ENCODE measurements around the gene IGBP1.
"Not testable (repeated sequence)": the region's sequence is repeated elsewhere in the genome, so short reads cannot be mapped to it uniquely, and the experiment has no call there.

Gene IGBP1

GRCh38 chrX:70168238-70169188, 35.3 kb downstream of the IGBP1 start:
- DNase-seq (ENCODE audit: low spot score) = no peak

GRCh38 chrX:70169281-70169680, 36.0 kb downstream of the IGBP1 start:
- DNase-seq (ENCODE audit: low spot score) = no peak

- no peak for DNase-seq (ENCODE audit: low spot score)
These were observed 38.4 kb downstream of the IGBP1 start for GRCh38 chrX:70171624-70172023.

GRCh38 chrX:70172221-70172620, 39.0 kb downstream of the IGBP1 start:
- no peak for DNase-seq (ENCODE audit: low spot score)

GRCh38 chrX:70172964-70173363, 39.7 kb downstream of the IGBP1 start:
- DNase-seq (ENCODE audit: low spot score) = no peak

- DNase-seq (ENCODE audit: low spot score) = no peak
These were observed 41.5 kb downstream of the IGBP1 start for GRCh38 chrX:70174754-70175153.

GRCh38 chrX:70175338-70175737, 42.1 kb downstream of the IGBP1 start:
- no peak for DNase-seq (ENCODE audit: low spot score)

- no peak for DNase-seq (ENCODE audit: low spot score)
These were observed 43.8 kb downstream of the IGBP1 start, which contains the start of gene DGAT2L6 for GRCh38 chrX:70176938-70177533. DGAT2L6 (plus strand) TSS chrX:70177483; CDS start chrX:70177583, 100 bp downstream.

- no peak for DNase-seq (ENCODE audit: low spot score)
These were observed 49.8 kb downstream of the IGBP1 start for GRCh38 chrX:70183091-70183490.

- DNase-seq (ENCODE audit: low spot score) = no peak
These were observed 57.0 kb downstream of the IGBP1 start for GRCh38 chrX:70190225-70190624.

GRCh38 chrX:70196961-70197720, 63.9 kb downstream of the IGBP1 start:
- DNase-seq (ENCODE audit: low spot score) = peak; percentile 52

- DNase-seq (ENCODE audit: low spot score) = no peak
These were observed 68.5 kb downstream of the IGBP1 start for GRCh38 chrX:70201732-70202131.

- no peak for DNase-seq (ENCODE audit: low spot score)
These were observed 75.2 kb downstream of the IGBP1 start for GRCh38 chrX:70208479-70208878.

GRCh38 chrX:70209570-70209969, 76.3 kb downstream of the IGBP1 start:
- not testable (repeated sequence) for DNase-seq (ENCODE audit: low spot score)

All from hematopoietic multipotent progenitor cell treated with erythropoietin and hydrocortisone succinate and interleukin-3 and kit ligand, for 17 days (in vitro differentiated cells).